Thyroid gland (tissue), 4 donors: ENCODE data around the gene PLXNB3. TPM values are rescaled to one million over a fixed set of nuclear protein-coding genes. Genes with fewer than 3 reads are reported as not detected.

Experiments
- DNase-seq, 2 donors: peaks; one replicate each; pipeline ENCODE4 v3.0.0-alpha.2; 2019
- H3K27ac ChIP-seq, 3 donors: fragments of 200-600 bp; sonication (generic); 1 replicate in 2 of 3; 2 replicates in 1 of 3; pipeline ENCODE4 v1.5.1; 2016 to 2019; ENCODE audit warnings: mild to moderate bottlenecking in 1 of 3, moderate library complexity in 1 of 3
- H3K27me3 ChIP-seq: fragments of 200-600 bp; sonication (generic); one replicate; pipeline ENCODE4 v1.5.1; 2019
- H3K36me3 ChIP-seq, 2 donors: fragments of 200-600 bp; sonication (generic); one replicate each; pipeline ENCODE4 v1.5.1; 2016 to 2019
- H3K4me1 ChIP-seq, 2 donors: fragments of 200-600 bp; sonication (generic); one replicate each; pipeline ENCODE4 v1.5.1; 2017 to 2019
- H3K4me3 ChIP-seq, 3 donors: fragments of 200-600 bp; sonication (generic); replicated peaks in 1 of 3; 1 replicate in 2 of 3; 2 replicates in 1 of 3; pipeline ENCODE4 v1.5.1; 2016; ENCODE audit warnings: mild to moderate bottlenecking in 1 of 3
- H3K9me3 ChIP-seq: fragments of 200-600 bp; sonication (generic); one replicate; pipeline ENCODE4 v1.5.1; 2017
- CTCF ChIP-seq, 6 experiments: fragments of 200-600 bp in 3 of 6; fragments of 450-650 bp in 3 of 6; sonication (generic) in 3 of 6; IDR thresholded peaks; one replicate each; pipeline ENCODE4 v1.5.1; 2016 to 2019; ENCODE audit warnings: antibody characterized with exemption in 6 of 6, mild to moderate bottlenecking in 2 of 6, inconsistent platforms in 1 of 6, moderate library complexity in 1 of 6
- POLR2A ChIP-seq, 2 donors: fragments of 450-650 bp; IDR thresholded peaks; one replicate each; pipeline ENCODE4 v1.6.1; 2017; ENCODE audit warnings: antibody characterized with exemption in 2 of 2, mild to moderate bottlenecking in 2 of 2, moderate library complexity in 1 of 2
- WGBS, 2 donors: methylation state at CpG; one replicate each; pipeline ENCODE4 v1.1.5; 2017; 5-methylcytosine and 5-hydroxymethylcytosine counted together
- intact Hi-C: fragments of 100-400 bp; cut with DNase I; formaldehyde crosslinking; loops from one replicate; pipeline ENCODE4 v1.15.1; 2023
- total RNA-seq, 4 donors: library from RNA; depleted of rRNA; stranded (reverse); fragments of >200 nt; gene quantifications; one replicate each; pipeline ENCODE4 v1.2.3, GENCODE V29; 2016

Gene PLXNB3
- total RNA-seq, 4 donors from 2014 or later = 0.67 to 2.0 (median 1.1) TPM

- intact Hi-C loops = no loop called here
These were observed 6.8 kb downstream of the PLXNB3 start for GRCh38 chrX:153770601-153771414.

GRCh38 chrX:153771415-153772315, 7.6 kb downstream of the PLXNB3 start:
- 100% methylated on average over 4 of the region's 37 CpGs; no CpG with 5 or more reads in 1 of the 2 donors for WGBS, 2 donors
- H3K27ac ChIP-seq = no peak overlapping the region
- H3K9me3 ChIP-seq = no peaks in the 10 kb centered on the region
- no peaks in the 10 kb centered on the region for H3K27me3 ChIP-seq
- no peak overlapping the region for H3K4me3 ChIP-seq
- DNase-seq = no peak
- intact Hi-C loops = no loop called here
- no peaks in the 10 kb centered on the region for H3K36me3 ChIP-seq
- no peaks in the 10 kb centered on the region for H3K4me1 ChIP-seq
- TF ChIP-seq POLR2A (IDR thresholded peaks at IDR 0.05) (no peak), CTCF (IDR thresholded peaks at IDR 0.05) (no peak)

More at GRCh38 chrX:153770601-153771414, 6.8 kb downstream of the PLXNB3 start:
- Histone ChIP-seq H3K4me3 (no peak overlapping the region), H3K36me3 (no peaks in the 10 kb centered on the region), H3K9me3 (no peaks in the 10 kb centered on the region), H3K4me1 (no peaks in the 10 kb centered on the region), H3K27ac (no peak overlapping the region), H3K27me3 (no peaks in the 10 kb centered on the region)
- no peak for DNase-seq
- no peak for TF ChIP-seq CTCF (IDR thresholded peaks at IDR 0.05)
- no peak for TF ChIP-seq POLR2A (IDR thresholded peaks at IDR 0.05)
- WGBS, 2 donors = 94% methylated on average over 7 of the region's 18 CpGs; no CpG with 5 or more reads in 1 of the 2 donors

GRCh38 chrX:153772316-153773217, 8.5 kb downstream of the PLXNB3 start:
- no peak for DNase-seq
- H3K27me3 ChIP-seq = no peaks in the 10 kb centered on the region
- no peaks in the 10 kb centered on the region for H3K36me3 ChIP-seq
- no peak overlapping the region for H3K27ac ChIP-seq
- 79 to 87% methylated on average over 7 of the region's 21 CpGs for whole genome bisulfite sequencing, 2 donors
- no peak for TF ChIP-seq POLR2A (IDR thresholded peaks at IDR 0.05)
- no peak for TF ChIP-seq CTCF (IDR thresholded peaks at IDR 0.05)
- H3K4me1 ChIP-seq = no peaks in the 10 kb centered on the region
- intact Hi-C loops = no loop called here
- no peaks in the 10 kb centered on the region for H3K9me3 ChIP-seq
- no peak overlapping the region for H3K4me3 ChIP-seq

GRCh38 chrX:153773218-153773611, 9.2 kb downstream of the PLXNB3 start:
- H3K9me3 ChIP-seq = no peaks in the 10 kb centered on the region
- TF ChIP-seq POLR2A (IDR thresholded peaks at IDR 0.05) (no peak), CTCF (IDR thresholded peaks at IDR 0.05) (no peak)
- no peaks in the 10 kb centered on the region for H3K36me3 ChIP-seq
- no peaks in the 10 kb centered on the region for H3K27me3 ChIP-seq
- DNase-seq = no peak
- no peak overlapping the region for H3K4me3 ChIP-seq
- intact Hi-C loops = no loop called here
- no peaks in the 10 kb centered on the region for H3K4me1 ChIP-seq
- H3K27ac ChIP-seq = no peak overlapping the region
- WGBS, 2 donors = 88% methylated on average over 5 of the region's 23 CpGs; no CpG with 5 or more reads in 1 of the 2 donors
